ENCODE measurements around the gene CS.
"Not testable (repeated sequence)": the region's sequence is repeated elsewhere in the genome, so short reads cannot be mapped to it uniquely, and the experiment has no call there.

GRCh38 chr12:56266068-56266692 lies 34.0 kb downstream of the CS start:
- TF ChIP-seq, protein P1, sequence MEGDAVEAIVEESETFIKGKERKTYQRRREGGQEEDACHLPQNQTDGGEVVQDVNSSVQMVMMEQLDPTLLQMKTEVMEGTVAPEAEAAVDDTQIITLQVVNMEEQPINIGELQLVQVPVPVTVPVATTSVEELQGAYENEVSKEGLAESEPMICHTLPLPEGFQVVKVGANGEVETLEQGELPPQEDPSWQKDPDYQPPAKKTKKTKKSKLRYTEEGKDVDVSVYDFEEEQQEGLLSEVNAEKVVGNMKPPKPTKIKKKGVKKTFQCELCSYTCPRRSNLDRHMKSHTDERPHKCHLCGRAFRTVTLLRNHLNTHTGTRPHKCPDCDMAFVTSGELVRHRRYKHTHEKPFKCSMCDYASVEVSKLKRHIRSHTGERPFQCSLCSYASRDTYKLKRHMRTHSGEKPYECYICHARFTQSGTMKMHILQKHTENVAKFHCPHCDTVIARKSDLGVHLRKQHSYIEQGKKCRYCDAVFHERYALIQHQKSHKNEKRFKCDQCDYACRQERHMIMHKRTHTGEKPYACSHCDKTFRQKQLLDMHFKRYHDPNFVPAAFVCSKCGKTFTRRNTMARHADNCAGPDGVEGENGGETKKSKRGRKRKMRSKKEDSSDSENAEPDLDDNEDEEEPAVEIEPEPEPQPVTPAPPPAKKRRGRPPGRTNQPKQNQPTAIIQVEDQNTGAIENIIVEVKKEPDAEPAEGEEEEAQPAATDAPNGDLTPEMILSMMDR (IDR thresholded peaks at IDR 0.05), result not testable (repeated sequence)
- TF ChIP-seq POLR2A (IDR thresholded peaks at IDR 0.05), result not testable (repeated sequence)

All from uterus (tissue), 2 donors.